GM12891 (cell line): Measurements from ENCODE around the gene TBX5.

Source experiments
- DNase-seq: peaks from one replicate; pipeline ENCODE4 v3.0.0; 2011; ENCODE audit warnings: low spot score; ENCODE audit not compliant: insufficient read length
- FAIRE-seq: peaks from 2 replicates; lab custom pipeline; 2011; peaks lifted over from hg19 to GRCh38; lab: Jason Lieb, UNC
- PAX5 ChIP-seq: IDR thresholded peaks from 2 replicates; pipeline ENCODE4 v1.6.1; 2011; ENCODE audit warnings: low read length, moderate library complexity, mild to moderate bottlenecking; ENCODE audit not compliant: insufficient read depth, severe bottlenecking
- POLR2A ChIP-seq: IDR thresholded peaks from 2 replicates; pipeline ENCODE4 v1.6.1; 2011; ENCODE audit warnings: low read depth, low read length, control low read depth
- POLR2AphosphoS5 ChIP-seq: IDR thresholded peaks from 2 replicates; pipeline ENCODE4 v1.6.1; 2011; ENCODE audit warnings: low read depth, low read length, control low read depth
- POU2F2 ChIP-seq: IDR thresholded peaks from 2 replicates; pipeline ENCODE4 v1.6.1; 2011; ENCODE audit warnings: low read depth, mild to moderate bottlenecking, control low read depth, low read length, moderate library complexity
- SPI1 ChIP-seq: IDR thresholded peaks from 2 replicates; pipeline ENCODE4 v1.6.1; 2011; ENCODE audit warnings: low read depth, low read length, control low read depth
- TAF1 ChIP-seq: IDR thresholded peaks from 2 replicates; pipeline ENCODE4 v1.6.1; 2011; ENCODE audit warnings: low read depth, low read length, control low read depth

The TBX5 gene

DNA sequence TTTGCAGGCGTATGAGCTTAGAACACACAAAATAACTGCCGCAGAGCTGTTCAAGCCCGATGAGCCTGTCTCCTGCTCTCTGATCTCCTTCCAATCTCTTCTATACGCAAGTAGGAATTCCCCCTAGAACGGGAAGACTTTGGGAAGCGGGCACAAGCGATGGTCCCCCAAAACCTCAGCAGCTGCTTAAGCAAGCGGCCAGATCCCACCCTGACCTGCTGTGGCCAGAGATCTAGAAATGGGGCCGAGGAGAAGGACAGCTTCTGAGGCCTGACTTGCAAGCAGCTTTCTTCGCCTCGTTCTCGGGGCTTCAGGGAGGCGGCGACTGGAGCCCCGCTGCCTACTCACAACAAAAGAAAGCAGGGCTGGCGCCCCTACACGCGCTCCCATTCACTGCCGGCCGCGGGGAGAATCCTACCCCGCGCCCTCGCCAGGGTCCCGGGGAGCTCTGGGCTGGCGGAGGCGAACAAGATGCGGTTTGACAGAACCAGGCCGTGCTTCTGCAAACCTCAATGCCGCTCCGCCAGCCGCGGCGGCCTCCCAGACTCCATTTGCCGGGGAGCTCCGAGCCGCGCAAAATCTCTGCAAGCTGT is 922 bp downstream of the TBX5 start:
- no peak for FAIRE-seq
- TF ChIP-seq POU2F2 (no peak), POLR2AphosphoS5 (no peak), SPI1 (no peak), PAX5 (no peak), POLR2A (no peak), TAF1 (no peak)
- DNase-seq, result no peak

DNA sequence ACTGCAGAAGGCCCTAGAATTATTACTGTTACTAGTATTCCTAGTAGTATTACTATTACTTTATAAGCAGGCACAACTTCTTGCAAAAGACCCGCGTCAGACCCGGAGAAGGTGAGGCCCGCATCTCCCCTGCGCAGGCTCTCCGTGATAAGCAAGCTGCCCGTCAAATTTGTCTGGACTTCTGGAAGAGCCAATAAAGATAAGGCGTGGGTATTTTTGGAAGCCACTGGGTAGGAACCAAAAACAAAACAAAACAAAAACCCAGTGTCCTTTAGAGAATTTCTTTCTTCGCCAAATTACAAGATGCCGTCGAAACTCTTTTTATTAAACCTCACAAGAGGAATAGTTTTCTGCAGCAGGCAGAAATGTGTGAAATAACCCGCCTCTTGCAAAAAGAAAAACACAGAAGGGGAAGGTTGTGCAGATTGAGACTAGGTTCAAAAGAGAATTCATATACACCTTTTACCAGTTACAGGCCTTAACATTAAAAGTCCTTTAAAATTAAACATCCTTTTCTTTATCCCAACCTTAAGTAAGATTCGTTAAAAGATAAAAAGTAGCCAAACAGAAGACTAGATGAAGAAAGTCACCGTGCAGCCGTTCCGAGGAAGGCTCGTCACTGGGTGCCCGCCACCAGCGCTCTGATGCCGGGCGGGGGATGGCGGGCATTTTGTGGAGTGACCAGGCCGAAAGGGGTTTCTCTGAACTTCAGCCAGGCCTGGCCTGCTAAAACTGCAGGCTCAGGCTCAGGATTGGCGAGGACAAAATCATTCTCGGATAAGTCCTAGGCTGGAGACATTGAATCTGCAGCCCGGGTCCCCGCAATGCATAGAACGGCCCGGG is 1.6 kb downstream of the TBX5 start:
- no peak for DNase-seq
- TF ChIP-seq PAX5, result no peak
- no peak for TF ChIP-seq POLR2AphosphoS5
- no peak for TF ChIP-seq POLR2A
- no peak for TF ChIP-seq SPI1
- no peak for TF ChIP-seq TAF1
- TF ChIP-seq POU2F2, result no peak

DNA sequence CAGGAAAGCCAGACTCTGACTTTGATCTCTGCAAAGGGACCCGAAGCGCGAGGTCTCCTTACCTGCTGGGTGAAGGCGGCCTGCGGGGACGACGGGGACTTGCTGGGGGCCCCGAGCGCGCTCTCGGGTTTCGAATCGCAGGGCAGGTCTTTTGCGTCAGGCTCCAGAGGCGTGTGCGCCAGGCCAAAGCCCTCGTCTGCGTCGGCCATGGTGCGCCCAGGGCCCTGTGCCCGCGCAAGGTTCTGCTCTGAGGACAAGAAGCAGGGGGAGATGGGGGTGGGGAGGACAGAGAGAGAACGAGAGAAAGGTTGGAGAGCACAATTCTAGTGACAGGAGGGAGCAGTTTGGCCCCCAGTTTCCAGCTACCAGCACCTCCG is 2.3 kb downstream of the TBX5 start:
- FAIRE-seq (no peak), DNase-seq (no peak)
- TF ChIP-seq POU2F2 (no peak), TAF1 (no peak)

More for the DNA sequence above, 1.6 kb downstream of the TBX5 start:
- no peak for FAIRE-seq

GRCh38 chr12:114403011-114403689 is 2.8 kb downstream of the TBX5 start:
- DNase-seq (no peak), FAIRE-seq (no peak)
- TF ChIP-seq POLR2AphosphoS5 (no peak), PAX5 (no peak), SPI1 (no peak), POU2F2 (no peak), TAF1 (no peak), POLR2A (no peak)

GRCh38 chr12:114402084-114402717 is 3.7 kb downstream of the TBX5 start:
- FAIRE-seq, result no peak
- no peak for TF ChIP-seq POLR2A
- TF ChIP-seq PAX5, result no peak
- TF ChIP-seq TAF1, result no peak
- TF ChIP-seq POU2F2, result no peak
- no peak for TF ChIP-seq SPI1
- no peak for TF ChIP-seq POLR2AphosphoS5
- no peak for DNase-seq

- TF ChIP-seq POLR2A (no peak), TAF1 (no peak), PAX5 (no peak), SPI1 (no peak), POLR2AphosphoS5 (no peak), POU2F2 (no peak)
- DNase-seq (no peak), FAIRE-seq (no peak)
Observed at GRCh38 chr12:114401328-114402083, 4.4 kb downstream of the TBX5 start.

GRCh38 chr12:114400925-114401324 is 5.0 kb downstream of the TBX5 start:
- TF ChIP-seq SPI1 (no peak), POLR2AphosphoS5 (no peak), TAF1 (no peak), PAX5 (no peak), POLR2A (no peak), POU2F2 (no peak)
- DNase-seq, result no peak
- FAIRE-seq, result no peak

DNA sequence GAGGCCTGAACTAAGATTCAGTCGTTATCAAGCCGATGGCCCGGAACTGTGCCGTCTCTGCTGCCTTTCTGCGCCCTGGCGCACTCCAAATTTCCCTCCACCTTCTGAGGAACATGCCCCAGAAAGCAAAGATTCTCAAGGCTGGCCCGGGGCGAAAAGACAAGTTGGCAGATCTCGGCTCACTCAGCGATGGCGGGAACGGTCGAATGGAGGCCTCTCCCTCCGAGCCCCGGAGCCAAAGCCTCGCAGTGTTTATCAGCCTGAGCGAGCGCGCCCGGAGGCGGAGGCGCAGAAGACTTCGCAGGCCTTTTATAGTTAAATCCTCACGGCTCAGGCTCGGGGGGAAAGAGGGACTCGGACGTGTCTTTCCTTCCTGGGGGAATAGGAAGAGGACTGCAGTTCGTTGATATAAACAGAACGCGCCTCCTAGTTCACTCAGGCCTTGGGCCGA is 5.6 kb downstream of the TBX5 start:
- DNase-seq (no peak), FAIRE-seq (no peak)
- TF ChIP-seq POLR2A, result no peak
- TF ChIP-seq PAX5, result no peak
- no peak for TF ChIP-seq POLR2AphosphoS5
- no peak for TF ChIP-seq SPI1
- TF ChIP-seq POU2F2, result no peak

DNA sequence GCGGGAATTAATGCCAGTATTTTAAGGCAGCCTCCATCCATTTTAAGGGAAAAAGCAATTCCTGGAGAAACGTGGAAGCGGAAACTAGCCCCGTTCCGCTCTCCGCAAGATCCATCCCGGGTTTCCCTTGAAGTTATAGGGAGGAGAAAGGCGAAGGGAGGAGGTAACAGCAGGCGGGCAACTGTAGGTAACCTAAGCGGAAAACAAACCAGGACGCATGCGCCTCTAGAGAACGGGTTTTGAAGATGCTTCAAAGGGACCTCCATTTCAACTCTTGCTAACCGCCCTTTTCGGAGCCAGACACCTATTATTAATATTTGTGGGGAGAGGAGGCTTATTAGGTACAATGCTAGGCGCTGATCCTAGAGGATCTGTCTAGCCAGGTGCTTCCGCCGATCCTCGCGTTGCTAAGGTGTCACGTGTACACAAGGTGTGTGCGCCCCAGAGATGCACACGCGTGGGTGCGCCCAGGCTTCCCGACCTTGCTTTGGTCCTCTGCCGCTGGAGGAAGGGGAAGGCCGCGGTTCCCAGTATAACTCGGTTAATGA is 6.2 kb downstream of the TBX5 start:
- TF ChIP-seq PAX5 (no peak), POU2F2 (no peak), POLR2A (no peak), TAF1 (no peak), POLR2AphosphoS5 (no peak), SPI1 (no peak)
- DNase-seq (no peak), FAIRE-seq (no peak)
